GM12878 (cell line): ENCODE results near the gene LANCL3.

ENCODE experiments used
- EZH2 ChIP-seq: IDR thresholded peaks from 2 replicates; pipeline ENCODE4 v1.6.1; 2012; ENCODE audit warnings: low read depth, mild to moderate bottlenecking, control low read depth, inconsistent platforms, low read length, borderline replicate concordance; ENCODE audit not compliant: control insufficient read depth
- FOXK2 ChIP-seq: fragments of 450-650 bp; IDR thresholded peaks from 2 replicates; pipeline ENCODE4 v1.6.1; 2017; ENCODE audit warnings: mild to moderate bottlenecking, moderate library complexity
- POLR2A ChIP-seq: IDR thresholded peaks from 2 replicates; pipeline ENCODE4 v1.6.1; 2011; ENCODE audit warnings: low read depth, mild to moderate bottlenecking, low read length
- POLR2AphosphoS5 ChIP-seq: IDR thresholded peaks from 2 replicates; pipeline ENCODE4 v1.6.1; 2011; ENCODE audit warnings: mild to moderate bottlenecking, low read length, inconsistent platforms
- TF ChIP-seq, protein P1 (sequence below), 3 experiments: IDR thresholded peaks in 2 of 3; conservative IDR thresholded peaks in 1 of 3; 2 replicates each; pipeline ENCODE4 v1.5.1; 2011; ENCODE audit warnings: low read depth in 3 of 3, low read length in 3 of 3, mild to moderate bottlenecking in 3 of 3, control low read depth in 2 of 3, moderate library complexity in 2 of 3, inconsistent platforms in 1 of 3, mixed read lengths in 1 of 3; ENCODE audit not compliant: control insufficient read depth in 2 of 3, insufficient read depth in 1 of 3; ENCODE audit errors: extremely low read depth in 1 of 3
- TF ChIP-seq, protein P2 (sequence below): fragments of 450-650 bp; IDR thresholded peaks from 2 replicates; pipeline ENCODE4 v1.6.1; 2018; ENCODE audit warnings: mild to moderate bottlenecking, low read depth, moderate library complexity; ENCODE audit not compliant: partially characterized antibody

DNA sequence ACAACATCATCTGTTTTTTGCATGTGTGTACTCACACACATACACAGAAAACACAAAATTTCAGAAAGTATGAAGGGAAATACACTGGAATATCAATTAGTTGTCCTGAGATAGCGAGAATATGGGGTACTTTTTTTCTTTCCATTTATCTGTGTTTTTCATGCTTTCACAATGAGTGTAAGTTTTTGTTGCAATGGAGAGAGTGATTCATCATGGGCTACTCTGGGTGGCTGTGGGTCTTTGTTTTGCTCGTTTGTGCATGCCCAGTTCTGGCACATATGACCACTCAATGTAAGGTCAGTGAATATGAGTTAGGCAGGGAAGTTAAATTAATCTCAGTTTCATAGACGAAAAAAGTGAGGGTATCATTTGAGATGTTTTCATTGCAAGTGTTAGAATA is 141.0 kb downstream of the LANCL3 start:
- TF ChIP-seq POLR2AphosphoS5 (no peak), POLR2A (no peak), EZH2 (no peak), FOXK2 (no peak)
- TF ChIP-seq, protein P1, sequence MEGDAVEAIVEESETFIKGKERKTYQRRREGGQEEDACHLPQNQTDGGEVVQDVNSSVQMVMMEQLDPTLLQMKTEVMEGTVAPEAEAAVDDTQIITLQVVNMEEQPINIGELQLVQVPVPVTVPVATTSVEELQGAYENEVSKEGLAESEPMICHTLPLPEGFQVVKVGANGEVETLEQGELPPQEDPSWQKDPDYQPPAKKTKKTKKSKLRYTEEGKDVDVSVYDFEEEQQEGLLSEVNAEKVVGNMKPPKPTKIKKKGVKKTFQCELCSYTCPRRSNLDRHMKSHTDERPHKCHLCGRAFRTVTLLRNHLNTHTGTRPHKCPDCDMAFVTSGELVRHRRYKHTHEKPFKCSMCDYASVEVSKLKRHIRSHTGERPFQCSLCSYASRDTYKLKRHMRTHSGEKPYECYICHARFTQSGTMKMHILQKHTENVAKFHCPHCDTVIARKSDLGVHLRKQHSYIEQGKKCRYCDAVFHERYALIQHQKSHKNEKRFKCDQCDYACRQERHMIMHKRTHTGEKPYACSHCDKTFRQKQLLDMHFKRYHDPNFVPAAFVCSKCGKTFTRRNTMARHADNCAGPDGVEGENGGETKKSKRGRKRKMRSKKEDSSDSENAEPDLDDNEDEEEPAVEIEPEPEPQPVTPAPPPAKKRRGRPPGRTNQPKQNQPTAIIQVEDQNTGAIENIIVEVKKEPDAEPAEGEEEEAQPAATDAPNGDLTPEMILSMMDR (IDR thresholded peaks at IDR 0.05 in 2 of 3, conservative IDR thresholded peaks at IDR 0.05 in 1 of 3; ENCODE audit: control insufficient read depth in 2 of 3, extremely low read depth in 1 of 3, insufficient read depth in 1 of 3, low read depth in 3 of 3, low read length in 3 of 3), result no peak
- TF ChIP-seq, protein P2, sequence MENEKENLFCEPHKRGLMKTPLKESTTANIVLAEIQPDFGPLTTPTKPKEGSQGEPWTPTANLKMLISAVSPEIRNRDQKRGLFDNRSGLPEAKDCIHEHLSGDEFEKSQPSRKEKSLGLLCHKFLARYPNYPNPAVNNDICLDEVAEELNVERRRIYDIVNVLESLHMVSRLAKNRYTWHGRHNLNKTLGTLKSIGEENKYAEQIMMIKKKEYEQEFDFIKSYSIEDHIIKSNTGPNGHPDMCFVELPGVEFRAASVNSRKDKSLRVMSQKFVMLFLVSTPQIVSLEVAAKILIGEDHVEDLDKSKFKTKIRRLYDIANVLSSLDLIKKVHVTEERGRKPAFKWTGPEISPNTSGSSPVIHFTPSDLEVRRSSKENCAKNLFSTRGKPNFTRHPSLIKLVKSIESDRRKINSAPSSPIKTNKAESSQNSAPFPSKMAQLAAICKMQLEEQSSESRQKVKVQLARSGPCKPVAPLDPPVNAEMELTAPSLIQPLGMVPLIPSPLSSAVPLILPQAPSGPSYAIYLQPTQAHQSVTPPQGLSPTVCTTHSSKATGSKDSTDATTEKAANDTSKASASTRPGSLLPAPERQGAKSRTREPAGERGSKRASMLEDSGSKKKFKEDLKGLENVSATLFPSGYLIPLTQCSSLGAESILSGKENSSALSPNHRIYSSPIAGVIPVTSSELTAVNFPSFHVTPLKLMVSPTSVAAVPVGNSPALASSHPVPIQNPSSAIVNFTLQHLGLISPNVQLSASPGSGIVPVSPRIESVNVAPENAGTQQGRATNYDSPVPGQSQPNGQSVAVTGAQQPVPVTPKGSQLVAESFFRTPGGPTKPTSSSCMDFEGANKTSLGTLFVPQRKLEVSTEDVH, result no peak
